GM21825 (cell line): ENCODE data around the gene SLCO2B1.

ENCODE experiments used
- ATAC-seq: cut with Tn5 transposase; IDR thresholded peaks from one replicate; pipeline ENCODE4 v1.9.1; 2021; ENCODE audit warnings: mild to moderate bottlenecking, moderate library complexity; ENCODE audit not compliant: unreplicated experiment

SLCO2B1 gene

GRCh38 chr11:75193271-75193670 lies 42.4 kb downstream of the SLCO2B1 start:
- ATAC-seq: no peak

- ATAC-seq: no peak
These were observed 42.8 kb downstream of the SLCO2B1 start for GRCh38 chr11:75193711-75194110.

GRCh38 chr11:75194147-75194546 lies 43.2 kb downstream of the SLCO2B1 start:
- no peak for ATAC-seq

GRCh38 chr11:75195167-75195962 lies 44.5 kb downstream of the SLCO2B1 start:
- no peak for ATAC-seq

GRCh38 chr11:75196426-75196825 lies 45.5 kb downstream of the SLCO2B1 start:
- no peak for ATAC-seq

- no peak for ATAC-seq
These were observed 46.8 kb downstream of the SLCO2B1 start for GRCh38 chr11:75197512-75198277.

- ATAC-seq: no peak
These were observed 47.5 kb downstream of the SLCO2B1 start for GRCh38 chr11:75198278-75198973.

GRCh38 chr11:75199412-75199955 lies 48.6 kb downstream of the SLCO2B1 start:
- ATAC-seq: no peak

GRCh38 chr11:75200051-75200450 lies 49.1 kb downstream of the SLCO2B1 start:
- no peak for ATAC-seq

- no peak for ATAC-seq
These were observed 49.6 kb downstream of the SLCO2B1 start for GRCh38 chr11:75200531-75200930.

- ATAC-seq: no peak
These were observed 50.9 kb downstream of the SLCO2B1 start for GRCh38 chr11:75201771-75202170.

GRCh38 chr11:75202195-75202594 lies 51.3 kb downstream of the SLCO2B1 start:
- ATAC-seq: no peak

GRCh38 chr11:75203138-75203537 lies 52.2 kb downstream of the SLCO2B1 start:
- no peak for ATAC-seq

- no peak for ATAC-seq
These were observed 52.7 kb downstream of the SLCO2B1 start for GRCh38 chr11:75203641-75204011.

- no peak for ATAC-seq
These were observed 53.2 kb downstream of the SLCO2B1 start for GRCh38 chr11:75204012-75204674.

GRCh38 chr11:75204685-75205563 lies 54.0 kb downstream of the SLCO2B1 start:
- ATAC-seq: no peak

GRCh38 chr11:75205564-75206020 lies 54.7 kb downstream of the SLCO2B1 start:
- ATAC-seq: no peak

- ATAC-seq: no peak
These were observed 57.5 kb downstream of the SLCO2B1 start for GRCh38 chr11:75208446-75208845.

- ATAC-seq: no peak
These were observed 61.5 kb downstream of the SLCO2B1 start for GRCh38 chr11:75212411-75212810.

- no peak for ATAC-seq
These were observed 63.5 kb downstream of the SLCO2B1 start for GRCh38 chr11:75214411-75214821.
